GM19463 (cell line): Measurements from ENCODE around the gene DYNC2H1.

Experiments
- ATAC-seq: cut with Tn5 transposase; IDR thresholded peaks from one replicate; pipeline ENCODE4 v1.9.1; 2021; ENCODE audit warnings: mild to moderate bottlenecking, moderate library complexity; ENCODE audit not compliant: unreplicated experiment

Gene DYNC2H1

GRCh38 chr11:103279821-103280220 lies 170.6 kb downstream of the DYNC2H1 start:
- ATAC-seq, result no peak

GRCh38 chr11:103281301-103281700 lies 172.1 kb downstream of the DYNC2H1 start:
- no peak for ATAC-seq

- no peak for ATAC-seq
Measured at GRCh38 chr11:103284260-103284659, 175.0 kb downstream of the DYNC2H1 start.

- no peak for ATAC-seq
Measured at GRCh38 chr11:103294516-103294915, 185.3 kb downstream of the DYNC2H1 start.

GRCh38 chr11:103295704-103296103 lies 186.5 kb downstream of the DYNC2H1 start:
- no peak for ATAC-seq

GRCh38 chr11:103297900-103298299 lies 188.7 kb downstream of the DYNC2H1 start:
- ATAC-seq, result no peak

GRCh38 chr11:103315248-103315647 lies 206.0 kb downstream of the DYNC2H1 start:
- no peak for ATAC-seq

GRCh38 chr11:103317118-103317517 lies 207.9 kb downstream of the DYNC2H1 start:
- ATAC-seq, result no peak

- ATAC-seq, result no peak
Measured at GRCh38 chr11:103322821-103323220, 213.6 kb downstream of the DYNC2H1 start.

GRCh38 chr11:103325686-103326069 lies 216.5 kb downstream of the DYNC2H1 start:
- peak; percentile 9 for ATAC-seq

GRCh38 chr11:103326070-103326794 lies 217.0 kb downstream of the DYNC2H1 start:
- peak; percentile 94 for ATAC-seq

GRCh38 chr11:103327721-103328120 lies 218.5 kb downstream of the DYNC2H1 start:
- ATAC-seq, result no peak

GRCh38 chr11:103332409-103332808 lies 223.2 kb downstream of the DYNC2H1 start:
- no peak for ATAC-seq

- ATAC-seq, result no peak
Measured at GRCh38 chr11:103338621-103339484, 229.6 kb downstream of the DYNC2H1 start.

- no peak for ATAC-seq
Measured at GRCh38 chr11:103339485-103339857, 230.2 kb downstream of the DYNC2H1 start.

GRCh38 chr11:103340956-103341355 lies 231.7 kb downstream of the DYNC2H1 start:
- no peak for ATAC-seq

GRCh38 chr11:103344886-103345285 lies 235.7 kb downstream of the DYNC2H1 start:
- ATAC-seq, result no peak

GRCh38 chr11:103349595-103349994 lies 240.4 kb downstream of the DYNC2H1 start:
- no peak for ATAC-seq

GRCh38 chr11:103354656-103355055 lies 245.4 kb downstream of the DYNC2H1 start:
- no peak for ATAC-seq

- no peak for ATAC-seq
Measured at GRCh38 chr11:103358251-103358650, 249.0 kb downstream of the DYNC2H1 start.

GRCh38 chr11:103359216-103359615 lies 250.0 kb downstream of the DYNC2H1 start:
- no peak for ATAC-seq

- ATAC-seq, result no peak
Measured at GRCh38 chr11:103364687-103365086, 255.5 kb downstream of the DYNC2H1 start.
